Spleen (tissue), 7 donors: Measurements from ENCODE around the gene STRIT1.

ENCODE experiments used
- POLR2A ChIP-seq, 3 donors: fragments of 450-650 bp; IDR thresholded peaks; one replicate each; pipeline ENCODE4 v1.5.1; 2017; ENCODE audit warnings: antibody characterized with exemption in 3 of 3, mild to moderate bottlenecking in 1 of 3
- TF ChIP-seq, protein P1 (sequence below), 11 experiments: fragments of 200-600 bp in 7 of 11; fragments of 450-650 bp in 4 of 11; sonication (generic) in 4 of 11; IDR thresholded peaks in 8 of 11; conservative IDR thresholded peaks in 3 of 11; 1 replicate in 7 of 11; 2 replicates in 4 of 11; pipeline versions ENCODE4 v1.4.0 to v1.8.0; 2016 to 2021; ENCODE audit warnings: antibody characterized with exemption in 11 of 11, inconsistent platforms in 4 of 11, mild to moderate bottlenecking in 1 of 11
- donor health status: DM: no; HTN: no; CAD: no; lungs with moderate emphysema.
- donor health status: DM: no; HTN: no; CAD: no.
- donor health status: DM: no; HTN: no; CAD: no.

DNA sequence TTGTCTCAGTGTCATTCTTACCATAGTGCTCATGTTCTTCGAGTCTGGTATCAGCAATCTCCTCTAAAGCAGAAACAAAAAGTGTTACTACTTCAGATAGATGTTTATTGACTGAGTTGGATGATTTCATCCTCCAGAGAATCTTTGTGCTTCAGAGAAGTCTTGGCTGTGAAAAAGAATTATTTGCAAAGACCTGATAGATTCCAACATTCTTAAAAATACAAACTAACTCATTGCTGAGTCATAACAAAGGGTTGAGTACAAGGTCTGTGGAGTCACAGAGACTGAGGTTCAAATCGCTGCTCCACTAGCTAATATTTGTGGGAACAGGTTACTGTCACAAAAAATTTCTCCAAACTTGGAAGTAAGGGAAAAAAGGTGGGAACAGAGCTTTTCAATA is 9.0 kb upstream of the STRIT1 start:
- TF ChIP-seq, protein P1, sequence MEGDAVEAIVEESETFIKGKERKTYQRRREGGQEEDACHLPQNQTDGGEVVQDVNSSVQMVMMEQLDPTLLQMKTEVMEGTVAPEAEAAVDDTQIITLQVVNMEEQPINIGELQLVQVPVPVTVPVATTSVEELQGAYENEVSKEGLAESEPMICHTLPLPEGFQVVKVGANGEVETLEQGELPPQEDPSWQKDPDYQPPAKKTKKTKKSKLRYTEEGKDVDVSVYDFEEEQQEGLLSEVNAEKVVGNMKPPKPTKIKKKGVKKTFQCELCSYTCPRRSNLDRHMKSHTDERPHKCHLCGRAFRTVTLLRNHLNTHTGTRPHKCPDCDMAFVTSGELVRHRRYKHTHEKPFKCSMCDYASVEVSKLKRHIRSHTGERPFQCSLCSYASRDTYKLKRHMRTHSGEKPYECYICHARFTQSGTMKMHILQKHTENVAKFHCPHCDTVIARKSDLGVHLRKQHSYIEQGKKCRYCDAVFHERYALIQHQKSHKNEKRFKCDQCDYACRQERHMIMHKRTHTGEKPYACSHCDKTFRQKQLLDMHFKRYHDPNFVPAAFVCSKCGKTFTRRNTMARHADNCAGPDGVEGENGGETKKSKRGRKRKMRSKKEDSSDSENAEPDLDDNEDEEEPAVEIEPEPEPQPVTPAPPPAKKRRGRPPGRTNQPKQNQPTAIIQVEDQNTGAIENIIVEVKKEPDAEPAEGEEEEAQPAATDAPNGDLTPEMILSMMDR (IDR thresholded peaks at IDR 0.05 in 8 of 11, conservative IDR thresholded peaks at IDR 0.05 in 3 of 11), result no peak
- TF ChIP-seq POLR2A (IDR thresholded peaks at IDR 0.05), result no peak
